ENCODE results near the gene SHISA8.
A peak's percentile ranks its signal among the peaks of the same experiment; 100 is the strongest.

The SHISA8 gene

DNA sequence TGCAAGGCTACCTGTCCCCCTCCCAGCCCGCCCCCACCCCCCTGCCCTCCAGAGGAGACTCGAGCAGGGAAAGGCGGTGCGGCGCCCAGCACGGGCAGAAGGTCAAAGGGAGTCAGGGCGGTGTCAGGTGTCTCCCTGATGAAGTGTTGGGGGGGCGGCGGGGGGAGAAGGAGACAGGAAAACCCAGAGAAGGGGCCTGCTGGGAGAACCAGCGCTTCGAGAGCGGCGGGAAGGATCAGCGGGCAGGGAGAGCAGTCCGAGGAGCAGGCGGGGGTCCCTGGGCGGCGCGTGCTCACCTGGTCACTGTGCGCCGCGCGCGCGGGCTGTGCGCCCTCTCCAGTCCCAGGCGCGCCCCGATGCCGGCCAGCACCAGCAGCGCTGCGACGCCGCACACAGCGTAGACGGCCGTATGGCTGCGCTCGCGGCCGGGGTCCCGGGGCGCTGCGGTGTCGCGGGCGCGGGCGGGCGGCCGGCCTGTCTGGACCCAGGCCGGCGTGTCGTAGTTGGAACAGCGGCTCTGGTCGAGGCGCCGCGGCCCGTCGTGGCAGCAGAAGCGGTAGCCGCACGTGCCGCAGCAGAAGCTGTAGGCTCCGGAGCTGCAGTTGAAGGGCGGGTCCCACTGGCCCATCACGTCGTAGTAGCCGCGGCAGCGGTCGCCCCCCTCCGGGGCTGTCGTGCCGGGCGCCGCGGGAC, 886 bp downstream of the SHISA8 start:
- DNase-seq (ENCODE audit: low read depth, low spot score), result peak; percentile 25

DNA sequence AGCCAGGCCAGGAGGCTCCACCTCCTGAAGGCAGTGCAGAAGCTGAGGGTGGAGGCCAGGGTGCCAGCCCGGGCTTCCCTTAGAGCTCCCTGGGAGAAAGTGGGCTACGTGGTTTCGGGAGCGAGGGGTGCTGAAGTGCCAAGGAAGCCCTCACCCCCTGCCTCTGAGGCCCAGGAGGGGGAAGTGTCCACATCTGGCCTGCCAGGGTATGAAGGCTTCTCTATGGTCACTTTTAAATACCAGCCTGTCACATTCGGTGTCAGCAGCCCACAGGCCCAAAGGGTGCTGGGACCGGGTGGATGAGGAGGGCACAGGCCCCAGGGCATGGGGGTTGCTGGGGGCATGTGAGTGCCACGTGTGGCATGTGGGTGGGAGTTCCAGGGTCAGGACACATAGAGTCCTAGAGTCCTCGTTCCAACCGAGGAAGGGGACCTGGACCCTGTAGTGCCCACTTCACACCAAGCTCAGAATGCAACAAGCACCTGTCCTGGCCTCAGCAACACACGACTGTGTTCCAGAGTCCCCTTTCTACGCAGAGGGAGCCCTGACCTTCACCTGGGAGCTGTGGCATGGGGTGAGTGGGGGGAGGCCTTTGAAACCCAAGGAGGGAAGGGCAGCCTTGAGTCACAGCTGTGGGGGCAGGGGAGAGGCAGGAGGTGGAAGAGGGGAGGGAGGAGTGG, 1.7 kb downstream of the SHISA8 start:
- no peak for DNase-seq (ENCODE audit: low read depth, low spot score)

DNA sequence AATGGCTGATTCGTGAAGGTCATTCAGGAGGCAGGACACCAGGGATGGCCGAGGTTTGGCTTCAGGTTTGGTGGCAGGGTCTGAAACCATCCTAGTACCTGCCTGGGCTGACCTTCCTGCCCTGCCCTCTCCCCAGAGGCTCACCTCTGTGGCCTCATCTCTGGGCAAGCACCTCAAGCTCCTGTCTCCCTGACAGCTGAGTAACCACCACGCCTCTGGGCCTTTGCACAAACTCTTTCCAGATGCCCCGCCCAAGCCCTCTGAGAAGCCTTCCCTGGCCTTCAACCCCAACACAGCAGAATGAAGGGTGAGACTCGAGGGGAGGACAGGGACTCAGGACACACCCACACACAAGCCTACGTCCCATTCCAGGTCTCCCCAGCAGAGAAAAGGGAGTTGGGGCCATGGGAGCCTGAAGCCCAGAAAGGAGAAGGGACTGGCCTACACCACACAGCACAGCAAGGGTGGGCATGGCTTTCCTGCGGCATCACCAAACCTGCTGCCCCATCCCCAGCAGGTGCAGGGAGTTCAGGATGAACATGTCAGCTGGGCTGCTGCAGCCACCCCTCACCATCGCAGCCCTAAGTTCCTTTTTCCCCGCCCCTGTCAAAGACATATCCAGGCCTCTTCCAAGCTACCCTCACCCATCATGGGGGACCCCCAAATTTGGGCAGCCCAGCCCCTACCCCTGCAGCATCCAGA, 2.4 kb downstream of the SHISA8 start:
- no peak for DNase-seq (ENCODE audit: low read depth, low spot score)

DNA sequence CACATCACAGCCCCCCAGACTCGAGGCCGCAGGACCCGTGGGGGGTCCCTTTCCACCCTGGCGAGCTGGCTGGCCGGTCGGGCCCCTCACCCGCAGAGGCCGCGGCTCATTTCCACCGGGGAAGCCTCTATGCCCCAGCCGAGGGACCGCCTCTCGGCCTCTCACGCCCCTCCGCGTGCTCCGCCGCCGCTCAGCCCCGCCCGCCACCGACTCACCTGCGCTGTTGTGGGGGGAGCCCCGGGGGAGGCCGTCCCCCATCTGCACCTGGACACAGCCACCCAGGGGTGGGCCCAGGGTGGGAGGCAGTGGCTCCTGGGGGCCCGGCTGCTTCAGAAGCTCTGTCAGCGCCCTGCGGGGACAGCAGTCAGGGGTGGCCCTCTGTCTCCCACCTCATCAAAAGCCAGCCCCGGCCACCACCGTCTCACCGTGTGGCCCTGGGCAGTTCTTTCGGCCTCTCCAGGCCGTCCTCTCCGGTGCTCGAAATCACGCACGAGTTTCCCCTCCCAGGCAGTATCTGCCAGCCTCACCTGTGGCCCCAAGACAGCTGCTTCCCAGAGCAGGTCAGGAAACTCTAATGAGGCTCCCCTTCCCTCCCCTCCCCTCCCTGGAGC, 3.8 kb downstream of the SHISA8 start:
- DNase-seq (ENCODE audit: low read depth, low spot score), result no peak

DNA sequence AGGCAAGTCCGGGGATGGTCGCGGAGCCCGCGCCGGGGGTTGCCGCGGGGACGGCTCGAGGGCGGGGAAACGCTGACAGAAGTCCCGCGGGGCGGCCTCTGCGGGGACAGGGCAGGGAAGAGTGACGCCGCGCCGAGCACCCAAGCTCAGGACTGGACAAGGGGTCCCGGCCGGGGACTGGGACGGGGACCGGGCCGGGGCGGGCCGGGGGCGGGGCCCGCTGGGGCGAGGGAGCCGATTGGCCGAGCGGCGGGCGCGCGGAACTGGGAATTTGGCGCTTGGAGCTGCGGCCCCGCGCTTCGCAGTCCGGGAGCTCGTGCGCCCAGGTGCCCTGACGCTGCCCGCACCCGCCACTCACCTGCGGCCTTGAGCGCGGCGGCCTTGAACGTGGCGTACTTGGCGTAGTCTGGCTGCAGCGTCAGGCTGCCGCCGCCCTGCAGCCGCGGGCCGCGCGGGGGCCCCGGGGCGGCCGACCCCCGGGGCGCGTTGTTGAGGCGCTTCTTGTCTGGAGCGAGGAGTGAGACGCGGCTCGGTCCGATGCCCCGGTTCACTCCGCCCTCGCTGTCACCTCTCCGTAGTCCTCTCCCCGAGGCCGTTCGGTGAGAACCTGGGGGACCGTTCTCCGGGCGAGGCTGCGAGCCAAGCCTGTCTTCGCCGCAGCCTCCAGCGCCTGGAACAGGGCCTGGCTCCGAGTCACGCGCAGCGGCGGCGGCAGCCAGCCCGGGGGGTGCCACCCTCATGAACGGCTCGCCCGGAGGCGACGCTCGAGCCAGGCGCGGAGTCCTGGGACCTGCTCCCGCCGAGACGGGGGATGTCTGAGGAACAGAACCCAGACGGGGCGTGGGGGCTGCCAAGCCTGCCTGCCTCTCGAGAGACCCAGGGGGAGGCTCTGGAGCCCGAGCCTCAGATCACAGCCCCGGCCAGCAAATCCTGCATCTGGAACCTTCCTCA, 4.5 kb downstream of the SHISA8 start:
- DNase-seq (ENCODE audit: low read depth, low spot score), result peak; percentile 71

DNA sequence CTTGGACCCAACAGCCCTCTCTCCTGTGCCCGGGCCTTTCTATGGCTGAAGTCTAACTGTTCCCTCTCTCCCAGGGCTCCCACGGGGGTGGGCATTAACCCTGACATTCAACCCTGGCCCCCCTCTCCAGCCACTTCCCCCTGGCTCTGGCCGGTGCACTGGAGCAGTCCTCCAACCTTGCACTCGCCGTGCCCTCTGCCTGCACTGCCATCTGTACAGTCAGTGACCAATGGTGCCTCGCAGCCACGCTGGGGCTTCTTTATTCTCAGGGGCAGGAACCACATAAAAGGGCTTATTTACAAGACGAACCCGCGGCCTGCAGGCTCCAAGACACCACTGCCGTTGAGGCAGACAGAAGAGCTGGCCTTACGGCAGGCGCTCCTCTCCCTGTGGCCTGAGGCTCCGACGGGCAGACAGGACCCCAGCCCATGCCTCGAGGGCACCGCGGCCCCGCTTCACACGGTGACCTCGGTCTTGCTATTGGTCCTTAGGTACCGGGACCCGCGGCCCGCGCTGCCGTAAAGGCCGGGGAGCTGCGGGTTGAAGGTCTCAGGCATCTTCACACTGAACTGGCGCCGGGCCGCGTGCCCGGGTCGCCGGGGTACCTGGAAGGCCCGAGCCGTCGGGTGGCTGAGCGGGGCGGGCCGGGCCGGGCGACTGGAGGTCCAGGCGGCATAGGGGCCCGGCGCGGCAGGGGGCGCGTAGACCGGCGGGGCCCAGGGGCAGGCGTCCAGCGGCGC, 5.4 kb downstream of the SHISA8 start:
- DNase-seq (ENCODE audit: low read depth, low spot score), result peak; percentile 32

DNA sequence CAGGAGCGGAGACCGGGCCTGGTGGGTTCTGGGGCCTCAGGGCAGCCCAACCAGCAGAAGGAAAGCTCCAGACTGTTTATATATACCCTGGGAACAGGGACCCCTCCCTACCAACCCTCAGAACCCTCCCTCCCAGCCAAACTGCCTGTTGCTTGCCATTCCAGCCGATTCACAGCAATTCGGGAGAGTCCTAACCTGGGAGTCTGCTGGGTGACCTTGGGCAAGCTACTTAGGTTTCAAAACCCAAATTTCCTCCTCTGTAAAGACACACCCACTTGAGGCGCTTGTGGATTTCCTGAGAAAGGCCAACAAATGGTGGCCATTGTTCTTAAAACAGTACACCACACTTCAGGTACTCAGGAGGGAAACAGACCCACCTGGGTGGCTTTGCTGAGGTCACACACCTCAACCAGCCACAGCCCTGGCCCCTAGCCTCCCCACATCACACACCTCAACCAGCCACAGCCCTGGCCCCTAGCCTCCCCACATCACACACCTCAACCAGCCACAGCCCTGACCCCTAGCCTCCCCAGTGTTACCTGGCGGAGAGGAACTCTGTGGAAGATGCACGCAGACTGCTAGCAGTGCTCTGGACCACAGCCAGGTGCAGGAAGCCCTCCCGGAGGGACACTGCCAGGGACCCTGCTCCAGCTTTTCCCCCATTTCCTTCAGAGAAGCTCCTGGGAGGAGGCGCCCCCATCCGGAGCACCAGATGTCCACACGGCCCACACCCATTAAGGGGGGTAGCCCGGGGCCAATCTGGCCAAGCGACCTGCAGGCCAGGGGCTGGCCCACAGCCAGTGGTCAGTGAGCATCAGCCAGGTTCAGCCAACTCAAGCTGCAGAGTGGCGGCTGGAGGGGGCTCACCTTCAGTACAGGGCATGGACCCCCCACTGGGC, 6.2 kb downstream of the SHISA8 start:
- DNase-seq (ENCODE audit: low read depth, low spot score), result no peak

DNA sequence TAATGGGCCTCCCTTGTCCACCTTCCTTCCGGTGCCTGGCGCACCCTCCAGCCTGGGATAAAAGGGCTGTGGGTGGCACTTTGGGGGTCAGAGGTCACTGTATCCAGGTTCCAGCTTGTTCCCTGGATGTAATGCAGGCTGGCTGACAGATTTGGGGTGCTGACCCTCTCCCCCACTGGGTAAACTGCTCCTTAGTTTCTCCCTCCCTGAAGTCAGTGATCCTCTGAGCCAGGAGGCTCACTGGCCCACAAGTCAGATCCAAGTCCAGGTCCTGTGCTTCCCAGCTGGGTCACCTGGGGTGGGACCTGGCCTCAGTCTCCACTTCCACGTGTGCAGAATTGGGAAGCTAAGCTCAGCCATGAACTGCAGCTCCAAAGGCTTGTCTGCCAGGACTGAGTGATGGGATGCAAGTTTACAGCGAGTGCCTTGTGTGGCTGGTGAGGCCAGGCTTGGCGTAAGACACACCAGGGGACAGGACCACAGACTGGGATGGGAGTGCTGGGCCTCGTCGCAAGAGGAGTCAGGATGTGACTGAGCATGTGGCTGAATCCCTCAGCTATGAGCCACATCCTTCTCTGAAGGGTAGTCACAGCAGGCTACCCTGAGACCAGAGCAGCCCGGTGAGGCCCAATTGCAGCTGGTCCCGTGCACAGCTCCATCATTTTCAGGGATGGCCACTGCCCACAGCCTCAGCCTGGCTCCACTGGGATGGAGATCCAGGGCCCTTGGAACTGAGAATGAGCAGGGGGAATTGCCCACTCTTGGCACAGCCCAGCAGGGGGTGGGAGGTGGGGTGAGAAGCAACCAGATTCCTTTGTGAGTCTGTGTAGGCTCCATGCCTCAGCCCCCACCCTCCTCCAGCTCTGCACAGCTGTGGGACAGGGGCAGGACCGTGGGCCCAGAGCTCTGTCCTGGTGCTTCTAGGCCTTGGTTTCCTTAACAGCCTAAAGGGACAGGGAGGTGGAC, 7.2 kb downstream of the SHISA8 start:
- no peak for DNase-seq (ENCODE audit: low read depth, low spot score)

DNA sequence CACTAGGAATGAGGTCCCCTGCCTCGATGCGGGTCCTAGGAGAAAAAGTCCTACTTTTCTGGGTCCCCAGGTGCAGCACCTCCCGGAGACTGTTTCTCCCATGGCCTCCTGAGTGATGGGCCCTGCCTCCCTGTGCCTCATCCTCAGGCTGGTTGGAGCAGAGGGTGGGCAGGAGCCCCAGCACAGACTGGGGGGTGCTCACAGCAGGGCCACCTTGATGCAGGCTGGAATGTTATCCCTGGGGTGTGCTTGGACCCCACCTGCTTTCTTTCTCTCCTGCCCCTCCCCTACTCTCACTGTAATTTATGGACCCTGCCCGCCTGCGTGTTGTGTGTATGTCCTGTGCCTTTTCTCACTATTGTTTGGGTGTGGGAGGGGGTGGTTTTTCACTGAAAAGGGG, 8.1 kb downstream of the SHISA8 start:
- no peak for DNase-seq (ENCODE audit: low read depth, low spot score)

DNA sequence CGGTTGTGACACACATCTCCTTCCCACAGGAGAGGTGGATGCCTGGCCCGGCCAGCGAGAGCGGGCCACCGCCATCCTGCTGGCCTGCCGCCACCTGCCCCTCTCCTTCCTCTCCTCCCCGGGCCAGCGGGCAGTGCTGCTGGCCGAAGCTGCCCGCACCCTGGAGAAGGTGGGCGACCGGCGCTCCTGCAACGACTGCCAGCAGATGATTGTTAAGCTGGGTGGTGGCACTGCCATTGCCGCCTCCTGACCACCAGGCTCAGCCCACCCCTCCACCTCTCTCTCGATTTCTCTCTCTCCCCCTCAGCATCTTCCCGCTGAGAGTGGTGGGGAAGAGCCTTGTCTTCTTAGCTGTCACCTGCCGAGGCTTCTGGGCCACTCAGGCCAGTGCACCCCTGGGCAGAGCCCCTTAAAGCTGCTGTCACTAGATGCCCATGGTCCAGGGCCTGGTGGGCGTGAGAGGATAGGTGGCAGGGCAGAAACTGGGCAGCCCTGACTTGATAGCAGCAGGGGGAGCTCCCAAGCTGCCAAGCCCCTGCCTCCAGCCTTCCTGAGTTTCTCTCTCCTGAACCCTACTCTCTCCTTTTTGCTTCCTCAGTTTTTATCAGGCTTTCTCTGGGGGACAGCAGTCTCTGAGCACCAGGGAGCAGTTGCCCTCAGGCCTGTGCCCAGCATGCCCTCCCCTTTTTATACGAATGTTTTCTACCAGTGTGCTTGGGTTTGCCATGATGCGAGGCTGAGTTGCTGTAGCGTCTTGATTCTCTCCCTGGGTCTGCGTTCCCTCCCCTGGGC, 9.3 kb downstream of the SHISA8 start:
- no peak for DNase-seq (ENCODE audit: low read depth, low spot score)

DNA sequence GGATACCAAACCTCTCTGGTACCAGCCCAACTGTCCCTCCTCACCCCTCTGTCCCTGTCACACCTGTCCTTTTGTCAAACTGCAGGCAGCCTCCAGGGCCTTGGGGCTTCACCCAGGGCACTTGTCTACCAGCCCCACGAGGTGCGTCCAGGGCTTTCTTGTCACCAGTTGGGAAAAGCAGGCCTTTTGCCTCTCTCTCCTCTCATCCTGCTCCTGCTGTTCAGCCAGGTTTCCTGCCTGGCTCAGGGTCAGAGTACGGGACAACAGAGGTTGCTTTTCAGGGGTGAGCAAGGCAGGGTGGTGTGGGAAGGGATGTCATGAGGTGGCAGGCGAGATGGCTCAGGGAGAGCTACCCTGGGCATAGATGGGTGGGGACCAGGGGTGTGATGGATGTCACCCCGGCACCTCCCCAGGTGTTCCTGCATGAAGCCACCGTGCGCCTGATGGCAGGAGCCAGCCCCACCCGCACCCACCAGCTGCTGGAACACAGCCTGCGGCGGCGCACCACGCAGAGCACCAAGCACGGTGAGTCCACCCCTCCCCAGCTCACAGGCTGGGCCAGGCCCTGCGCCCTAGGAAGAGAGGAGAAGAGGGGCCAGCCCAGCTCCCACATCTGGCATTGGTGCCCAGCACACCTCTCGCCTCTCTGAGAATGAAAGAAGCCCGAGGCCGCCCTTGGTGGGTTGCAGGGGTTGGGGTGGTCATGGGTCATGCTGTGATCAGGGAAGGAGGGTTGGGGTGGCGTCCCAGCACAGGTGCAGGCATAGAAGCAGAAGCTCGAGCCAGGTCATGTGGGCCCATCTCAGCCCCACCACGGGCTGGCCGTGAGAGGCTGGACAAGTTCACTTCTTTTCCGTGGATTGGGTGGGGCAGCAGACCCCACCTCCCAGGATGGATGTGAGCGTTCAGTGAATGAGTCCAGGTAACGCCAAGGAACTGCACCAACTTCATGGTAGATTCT, 10.1 kb downstream of the SHISA8 start:
- no peak for DNase-seq (ENCODE audit: low read depth, low spot score)

DNA sequence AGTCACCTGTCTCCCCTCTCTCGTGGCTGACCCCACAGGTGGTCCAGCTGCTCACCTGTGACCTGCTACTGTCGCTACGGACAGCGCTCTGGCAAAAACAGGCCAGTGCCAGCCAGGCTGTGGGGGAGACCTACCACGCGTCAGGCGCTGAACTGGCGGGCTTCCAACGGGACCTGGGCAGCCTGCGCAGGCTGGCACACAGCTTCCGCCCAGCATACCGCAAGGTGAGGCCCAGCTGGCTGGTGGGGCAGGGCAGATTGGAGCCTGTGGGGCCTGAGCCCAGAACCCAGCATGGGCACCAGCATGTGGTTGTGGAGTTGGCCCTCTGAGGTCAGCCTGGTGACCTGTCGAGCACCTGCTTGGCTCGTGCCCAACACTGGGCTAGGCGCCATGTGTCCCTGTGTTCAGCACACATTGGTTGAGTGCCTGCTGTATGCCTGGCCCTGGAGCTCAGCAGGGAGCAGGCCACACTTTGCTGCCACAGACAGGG, 11.9 kb downstream of the SHISA8 start:
- DNase-seq (ENCODE audit: low read depth, low spot score), result no peak

DNA sequence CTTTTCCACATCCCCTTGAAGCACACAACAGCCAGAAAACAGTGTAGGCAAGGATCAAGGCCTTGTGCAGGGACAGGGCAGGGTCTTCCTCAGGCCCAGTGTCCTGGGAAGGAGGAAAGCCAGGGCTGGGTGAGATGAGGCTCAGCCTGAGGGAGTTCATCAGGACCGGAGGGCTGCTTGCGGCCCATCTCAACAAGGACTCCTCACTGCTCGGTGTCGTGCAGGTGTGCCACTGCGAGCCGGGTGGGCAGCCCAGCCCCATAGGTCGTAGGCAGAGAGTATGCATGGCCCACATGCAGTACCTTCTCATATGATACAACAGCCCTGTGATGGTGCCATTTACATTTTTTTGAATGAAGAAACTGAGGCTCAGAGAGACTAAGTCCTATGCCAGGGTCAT, 12.9 kb downstream of the SHISA8 start:
- DNase-seq (ENCODE audit: low read depth, low spot score), result no peak

DNA sequence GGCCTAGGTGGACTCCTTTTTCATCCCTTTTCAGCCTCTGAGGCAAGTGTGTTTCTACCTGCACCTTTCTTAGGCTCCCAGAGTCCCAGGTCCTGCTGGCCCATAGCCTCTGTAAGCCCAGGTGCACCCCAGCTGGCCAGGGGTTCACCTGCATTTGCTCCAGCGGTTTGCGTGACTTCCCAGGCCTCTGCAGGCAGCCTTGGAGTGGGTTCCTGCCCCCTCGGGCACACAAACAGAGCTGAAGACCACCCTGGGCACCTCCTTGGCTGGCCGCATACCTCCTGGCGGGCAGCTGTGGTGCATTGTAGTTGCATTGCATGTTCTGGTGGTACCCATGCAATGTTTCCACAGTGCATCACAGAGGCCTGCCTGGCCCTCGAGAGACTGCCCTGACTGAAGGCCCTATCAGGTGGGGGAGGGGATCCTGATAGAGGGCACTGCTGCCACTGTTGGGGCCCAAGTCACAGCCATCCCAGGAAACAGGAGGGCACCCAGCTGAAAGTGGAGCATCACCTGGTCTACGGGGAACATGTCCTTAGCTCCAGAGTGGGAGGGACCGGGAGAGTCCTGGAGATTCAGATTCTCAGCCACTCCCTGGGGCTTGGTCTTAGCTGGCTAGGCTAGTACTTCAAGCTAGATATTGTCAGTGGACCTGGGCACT, 14.1 kb downstream of the SHISA8 start:
- no peak for DNase-seq (ENCODE audit: low read depth, low spot score)

DNA sequence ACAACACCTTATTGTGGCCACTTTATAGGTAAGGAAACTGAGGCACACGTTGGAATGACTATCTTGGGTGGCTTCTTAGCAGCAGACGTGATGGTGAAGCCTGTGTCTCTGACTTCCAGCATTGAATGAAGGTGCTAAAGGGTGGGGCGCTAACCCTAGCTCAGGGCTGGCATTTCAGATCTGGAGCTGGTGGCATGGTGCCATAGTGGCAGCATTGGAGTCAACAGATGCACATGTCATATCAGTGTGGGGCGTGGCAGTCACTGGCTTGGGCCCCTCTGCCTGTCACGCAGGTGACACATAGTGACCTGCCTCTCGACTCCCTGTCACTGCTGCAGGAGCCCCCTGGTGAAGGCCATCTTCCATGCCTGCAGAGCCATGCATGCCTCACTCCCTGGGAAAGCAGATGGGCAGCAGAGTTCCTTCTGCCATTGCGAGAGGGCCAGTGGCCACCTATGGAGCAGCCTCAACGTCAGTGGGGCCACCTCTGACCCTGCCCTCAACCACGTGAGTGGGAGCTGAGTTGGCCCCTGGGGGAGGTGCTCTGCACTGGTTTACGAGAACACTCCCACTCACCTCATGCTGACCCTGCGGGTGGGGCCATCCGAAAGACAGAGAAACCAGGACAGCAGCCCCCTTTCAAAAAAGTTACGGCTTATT, 14.8 kb downstream of the SHISA8 start:
- no peak for DNase-seq (ENCODE audit: low read depth, low spot score)

All from astrocyte of the hippocampus (primary cell).